Activated CD8-positive, alpha-beta memory T cell treated with anti-CD3 and anti-CD28 coated beads, Interleukin-2, amount 50 U/mL, for 1 hour (primary cell): ENCODE measurements around the gene GIT1.

Experiments
- DNase-seq: peaks from one replicate; pipeline ENCODE4 v3.0.0-alpha.2; 2020; ENCODE audit errors: extremely low read depth

The GIT1 gene, protein sequence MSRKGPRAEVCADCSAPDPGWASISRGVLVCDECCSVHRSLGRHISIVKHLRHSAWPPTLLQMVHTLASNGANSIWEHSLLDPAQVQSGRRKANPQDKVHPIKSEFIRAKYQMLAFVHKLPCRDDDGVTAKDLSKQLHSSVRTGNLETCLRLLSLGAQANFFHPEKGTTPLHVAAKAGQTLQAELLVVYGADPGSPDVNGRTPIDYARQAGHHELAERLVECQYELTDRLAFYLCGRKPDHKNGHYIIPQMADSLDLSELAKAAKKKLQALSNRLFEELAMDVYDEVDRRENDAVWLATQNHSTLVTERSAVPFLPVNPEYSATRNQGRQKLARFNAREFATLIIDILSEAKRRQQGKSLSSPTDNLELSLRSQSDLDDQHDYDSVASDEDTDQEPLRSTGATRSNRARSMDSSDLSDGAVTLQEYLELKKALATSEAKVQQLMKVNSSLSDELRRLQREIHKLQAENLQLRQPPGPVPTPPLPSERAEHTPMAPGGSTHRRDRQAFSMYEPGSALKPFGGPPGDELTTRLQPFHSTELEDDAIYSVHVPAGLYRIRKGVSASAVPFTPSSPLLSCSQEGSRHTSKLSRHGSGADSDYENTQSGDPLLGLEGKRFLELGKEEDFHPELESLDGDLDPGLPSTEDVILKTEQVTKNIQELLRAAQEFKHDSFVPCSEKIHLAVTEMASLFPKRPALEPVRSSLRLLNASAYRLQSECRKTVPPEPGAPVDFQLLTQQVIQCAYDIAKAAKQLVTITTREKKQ

DNA sequence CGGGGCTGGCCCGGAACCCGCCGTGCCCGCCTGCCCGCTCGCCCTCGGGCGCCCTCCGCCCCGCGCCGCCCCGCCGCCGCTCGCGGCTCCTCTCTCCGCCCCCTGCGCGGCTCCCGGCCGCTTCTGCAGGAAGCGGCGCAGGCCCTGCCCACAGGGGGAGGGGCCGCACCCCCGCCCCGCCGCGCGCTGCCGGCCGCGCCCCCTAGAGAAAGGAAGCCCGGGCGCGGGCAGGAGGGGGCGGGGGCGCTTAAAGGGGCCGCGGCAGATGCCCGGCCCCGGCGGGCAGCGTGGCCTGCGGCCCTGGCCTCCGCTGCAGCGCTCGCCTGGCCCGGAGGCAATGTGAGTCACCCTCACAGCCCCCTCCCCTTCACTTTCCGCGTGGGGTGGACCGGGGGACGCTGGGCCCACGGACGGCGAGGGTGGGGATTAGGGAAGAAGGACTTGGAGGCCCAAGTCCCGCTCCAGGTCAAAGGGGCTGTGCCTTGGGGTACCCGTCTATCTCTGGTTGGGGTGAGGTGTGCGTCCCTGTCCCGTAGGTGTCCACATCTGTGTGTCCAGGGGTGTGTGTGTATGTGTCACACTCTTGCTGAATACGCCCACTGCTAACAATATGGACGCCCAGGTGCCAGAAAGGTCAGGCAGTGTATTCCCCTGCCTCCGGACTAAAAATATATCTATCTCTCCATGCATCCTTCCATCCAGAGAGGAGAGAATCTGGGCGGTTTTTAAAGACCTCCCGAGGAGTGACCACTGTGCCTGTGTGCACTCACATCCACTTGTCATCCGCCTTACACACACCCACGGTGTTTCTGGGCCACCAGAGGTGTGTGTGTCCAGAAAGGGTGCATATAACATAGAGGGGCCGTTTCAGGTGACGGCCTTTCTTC, at the start of gene GIT1:
Gene GIT1, minus strand, starts transcription at position 125 of the 887 bp plus-strand sequence. CDS start 270 bp downstream, outside the sequence.
- DNase-seq, result no peak

- no peak for DNase-seq
Measured at GRCh38 chr17:29633886-29634285, 44.4 kb upstream of the GIT1 start.

DNA sequence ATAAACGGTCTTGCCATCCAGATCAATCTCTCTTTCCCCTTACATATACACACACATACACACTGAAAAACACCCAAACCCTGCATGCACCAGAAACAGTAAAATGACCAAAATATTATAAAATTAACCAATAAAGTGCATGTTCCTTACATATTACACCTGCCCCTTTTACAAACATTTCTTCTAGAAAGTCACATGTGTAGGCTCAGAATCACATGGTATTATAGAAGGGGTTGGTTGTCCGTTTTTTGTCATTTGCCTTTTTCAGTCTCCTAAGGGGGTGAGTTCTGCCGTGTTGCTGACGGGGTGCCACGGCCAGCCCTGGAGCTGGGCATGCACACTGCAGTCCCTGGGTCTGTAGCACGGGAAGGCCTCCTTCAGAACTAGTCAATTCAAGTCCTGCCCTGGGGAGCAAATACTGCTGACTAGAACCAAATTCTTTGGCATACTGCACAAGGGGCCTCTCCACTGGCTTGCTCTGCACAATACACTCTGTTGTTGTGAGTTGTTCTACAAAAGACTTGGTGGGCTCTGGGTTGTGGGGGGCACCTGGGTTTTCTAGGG, 41.3 kb upstream of the GIT1 start:
- DNase-seq, result no peak

DNA sequence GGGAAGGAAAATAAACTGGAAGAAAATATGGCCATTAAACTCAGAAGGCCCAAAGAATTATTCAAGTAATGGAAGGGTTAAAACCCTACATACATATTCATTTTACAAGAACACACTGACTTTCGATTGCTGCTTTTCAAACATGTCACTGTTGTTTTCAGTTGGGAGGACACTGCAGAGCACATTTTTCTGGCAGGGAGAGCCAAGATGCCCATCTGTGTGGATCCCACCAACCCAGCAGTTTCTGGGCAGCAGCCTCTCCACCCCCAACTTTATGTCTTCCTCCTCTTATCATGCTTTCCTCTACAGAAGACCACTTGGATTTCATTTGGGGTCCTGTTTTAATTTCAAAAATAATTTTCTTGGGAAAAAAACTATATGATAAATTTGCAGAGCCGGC, 40.4 kb upstream of the GIT1 start:
- no peak for DNase-seq

- no peak for DNase-seq
Measured at GRCh38 chr17:29628644-29629043, 39.2 kb upstream of the GIT1 start.

DNA sequence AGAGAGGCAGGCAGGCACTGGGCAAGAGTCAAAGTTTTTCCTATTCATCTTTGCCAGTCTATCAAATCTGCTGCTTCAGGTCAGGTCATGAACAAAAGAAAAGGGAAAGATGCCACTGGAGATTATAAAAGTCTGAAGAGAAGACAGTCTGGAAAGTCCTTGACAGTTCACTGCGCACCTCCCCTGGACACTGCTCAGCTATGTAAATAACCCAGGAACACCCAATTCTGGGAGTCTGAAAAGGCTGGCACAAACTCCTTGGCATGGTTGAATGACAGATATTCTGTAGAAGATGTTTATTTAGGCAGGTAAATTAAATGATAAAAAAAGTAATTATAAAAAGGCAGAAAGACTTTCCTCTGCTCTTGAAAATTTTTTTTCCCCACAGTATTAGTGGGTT, 38.5 kb upstream of the GIT1 start:
- DNase-seq, result no peak

DNA sequence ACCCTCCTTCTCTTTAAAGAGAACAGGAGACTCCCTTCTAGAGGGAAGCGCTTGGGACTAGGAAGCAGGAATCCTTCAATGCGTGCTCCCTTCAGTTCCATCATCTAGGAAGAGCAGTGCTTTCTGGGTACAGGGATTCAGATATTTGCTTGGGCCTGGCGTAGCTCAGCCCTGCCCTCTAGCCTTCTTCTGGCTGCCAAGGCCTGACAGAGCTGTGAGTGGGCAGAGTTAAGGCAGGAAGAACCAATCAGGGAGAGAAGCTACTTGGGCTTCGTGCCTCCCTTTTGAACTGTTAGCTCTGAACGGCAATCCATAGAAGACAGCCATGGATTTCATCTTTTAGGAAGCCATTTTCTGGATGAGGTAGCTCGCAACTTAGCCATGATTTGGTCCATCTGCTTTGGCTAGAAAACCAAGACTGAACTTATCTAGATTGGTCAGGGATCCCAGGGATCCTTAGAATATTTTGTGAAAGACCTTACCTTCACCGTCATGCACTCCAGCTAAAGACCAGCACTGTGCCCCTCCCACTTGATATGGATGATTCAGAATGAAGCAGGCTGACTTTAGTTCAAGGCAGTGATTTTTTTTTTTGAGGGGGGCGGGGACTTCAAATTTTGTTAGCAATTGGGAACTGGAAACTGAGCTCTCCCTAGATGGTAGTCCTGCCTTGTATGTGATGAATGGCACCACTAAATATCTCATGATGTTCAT, 35.7 kb upstream of the GIT1 start:
- DNase-seq, result no peak

- DNase-seq, result no peak
Measured at GRCh38 chr17:29624586-29624985, 35.1 kb upstream of the GIT1 start.

DNA sequence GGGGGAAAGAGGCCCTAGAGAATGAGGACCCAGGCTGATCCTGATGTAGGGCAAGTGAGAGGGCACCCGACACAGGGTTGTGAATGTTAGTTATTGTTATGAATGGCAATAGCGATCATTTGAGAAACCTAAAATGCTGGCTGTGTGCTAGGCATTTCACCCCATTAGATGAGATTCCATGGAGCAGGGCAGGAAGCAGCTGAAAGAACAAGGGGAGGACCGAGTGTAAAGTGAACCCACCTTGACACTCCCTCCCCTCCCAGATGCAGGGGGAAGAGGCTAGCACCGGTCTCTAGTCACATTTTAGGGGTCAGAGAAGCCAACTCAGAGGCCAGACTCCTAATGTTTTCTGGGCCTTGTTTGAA, 33.8 kb upstream of the GIT1 start:
- no peak for DNase-seq

- DNase-seq, result no peak
Measured at GRCh38 chr17:29622337-29623282, 33.2 kb upstream of the GIT1 start, which contains the start of gene CORO6. Gene CORO6 (minus strand): TSS chr17:29622912. CDS start chr17:29621421, 1,491 bp downstream.

DNA sequence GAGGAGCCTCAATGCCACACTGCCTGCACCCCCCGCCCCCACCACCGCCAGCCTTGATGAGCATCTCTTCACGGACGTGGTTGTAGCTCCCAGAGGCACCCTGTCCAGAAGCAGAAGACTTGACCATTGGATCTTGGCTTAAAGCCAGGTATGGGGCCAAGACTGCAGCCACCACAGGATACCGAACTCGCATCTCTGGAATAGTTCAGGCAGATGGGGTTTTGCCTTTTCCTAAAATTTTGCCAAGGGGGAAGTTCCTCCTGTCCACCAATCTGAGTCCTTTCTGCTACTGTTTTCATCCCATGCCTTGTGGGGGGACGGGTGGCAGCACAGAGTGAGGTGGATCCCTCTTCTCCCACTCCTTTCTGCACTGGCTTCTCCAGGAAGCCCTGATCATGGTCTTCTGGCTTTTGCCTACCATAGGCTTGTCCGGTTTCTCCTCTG, 32.3 kb upstream of the GIT1 start:
- no peak for DNase-seq

DNA sequence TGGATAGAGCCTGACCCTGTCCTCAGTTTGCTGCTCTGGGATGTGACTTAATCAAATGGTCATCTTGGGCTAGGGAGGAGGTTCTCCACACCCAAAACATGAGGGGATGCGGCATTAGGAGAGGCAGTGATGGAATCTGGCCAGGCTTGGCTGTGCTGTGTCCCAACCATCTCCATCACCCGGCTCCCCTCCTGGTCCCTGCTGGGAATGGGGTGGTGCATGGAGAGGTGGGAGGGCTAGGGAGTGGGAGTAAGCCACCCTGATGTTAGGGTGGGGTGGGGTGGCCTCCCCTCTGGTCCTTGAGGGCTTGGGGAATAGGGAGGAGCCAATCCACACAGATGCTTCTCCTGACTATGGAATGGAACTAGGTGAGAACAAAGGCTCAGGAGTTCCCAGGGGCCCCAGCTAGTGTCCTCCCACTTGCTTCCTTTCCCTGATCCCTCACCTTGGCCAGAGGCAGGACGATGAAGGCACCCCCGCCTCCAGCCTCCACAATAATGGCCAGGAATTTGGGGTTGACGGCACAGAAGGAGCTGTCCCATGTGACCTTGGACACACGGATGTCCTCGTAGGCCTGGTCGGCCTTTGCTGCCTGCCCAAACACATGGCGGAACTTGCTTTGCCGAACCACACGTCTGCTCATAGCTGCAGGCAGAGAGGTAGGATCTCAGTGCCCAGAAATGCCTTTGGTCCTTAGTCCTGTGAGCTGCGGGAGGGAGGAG, 31.5 kb upstream of the GIT1 start:
- DNase-seq, result no peak

DNA sequence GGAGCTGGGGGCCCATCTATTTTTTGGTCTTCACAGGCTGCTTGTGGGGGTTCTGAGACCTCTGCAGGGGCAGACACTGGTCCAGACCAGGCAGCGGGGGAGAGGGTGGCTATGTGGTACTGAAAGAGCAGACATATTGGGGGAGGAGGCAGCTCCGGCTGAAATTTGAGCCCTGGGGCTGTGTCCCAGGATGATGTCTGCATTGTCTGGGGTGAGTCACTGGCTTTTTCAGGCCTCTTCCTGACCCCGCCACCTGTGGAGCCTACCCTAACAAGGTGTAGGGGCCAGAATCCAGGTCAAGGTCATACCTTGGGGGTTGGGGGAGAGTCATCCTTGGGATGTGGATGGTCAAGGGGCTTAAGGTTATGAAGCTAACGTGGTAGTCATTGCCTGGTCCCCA, 30.8 kb upstream of the GIT1 start:
- DNase-seq, result no peak

DNA sequence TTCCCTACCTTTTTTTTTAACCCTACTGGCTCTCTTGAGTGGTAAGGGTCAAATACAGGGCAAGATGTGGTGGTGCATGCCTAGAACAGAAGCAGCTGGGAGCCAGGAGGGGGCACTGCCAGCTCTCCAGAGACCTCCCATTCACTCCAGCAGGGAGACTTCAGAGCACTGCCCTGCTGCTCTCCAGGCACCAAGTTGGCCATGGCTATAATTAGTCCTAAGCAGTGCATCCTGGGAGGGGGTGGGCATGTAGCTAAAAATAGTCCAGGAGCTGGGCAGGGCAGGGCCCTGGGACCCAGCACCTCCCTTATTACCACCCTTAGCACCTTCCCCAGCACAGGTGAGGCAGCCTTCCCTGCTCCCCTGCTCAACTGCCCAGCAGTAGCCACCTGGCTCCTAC, 29.8 kb upstream of the GIT1 start:
- no peak for DNase-seq

DNA sequence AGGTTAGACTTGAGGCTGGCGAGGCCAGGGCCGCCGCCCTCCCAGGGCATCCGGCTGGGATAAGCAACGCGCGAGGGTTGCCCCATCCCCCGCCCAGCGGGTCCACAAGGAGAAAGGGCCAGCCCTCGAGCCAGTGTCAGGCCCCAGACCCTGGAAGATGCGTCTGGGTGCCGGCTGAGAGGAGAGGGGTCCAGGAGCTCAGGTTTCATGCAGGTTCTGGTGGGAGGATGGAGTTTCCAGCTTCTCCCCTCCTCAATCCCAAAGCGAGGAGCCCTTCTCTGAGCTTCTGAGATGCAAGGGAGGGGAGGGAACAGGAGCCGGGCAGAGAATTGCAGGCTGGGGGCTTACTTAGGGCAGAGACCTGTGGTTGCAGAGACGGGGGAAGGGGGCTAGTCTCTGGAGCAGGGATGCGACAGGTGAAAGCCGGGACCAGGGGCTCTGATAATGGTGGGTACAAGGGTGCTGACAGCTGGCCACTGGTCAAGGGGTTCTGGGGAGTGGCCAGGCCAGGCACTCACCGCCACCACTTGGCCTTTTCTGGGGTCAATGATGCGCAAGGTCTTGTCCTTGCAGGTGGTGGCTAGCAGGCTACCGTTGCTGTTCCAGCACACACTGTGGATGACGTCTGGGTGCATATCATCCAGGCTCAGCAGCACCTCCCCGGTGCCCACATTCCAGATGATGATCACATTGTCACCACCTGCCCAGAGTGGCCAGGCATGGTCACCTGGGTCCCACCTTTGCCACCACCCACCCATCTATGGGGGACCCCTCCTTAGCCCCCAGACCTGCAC, 29.0 kb upstream of the GIT1 start:
- no peak for DNase-seq

DNA sequence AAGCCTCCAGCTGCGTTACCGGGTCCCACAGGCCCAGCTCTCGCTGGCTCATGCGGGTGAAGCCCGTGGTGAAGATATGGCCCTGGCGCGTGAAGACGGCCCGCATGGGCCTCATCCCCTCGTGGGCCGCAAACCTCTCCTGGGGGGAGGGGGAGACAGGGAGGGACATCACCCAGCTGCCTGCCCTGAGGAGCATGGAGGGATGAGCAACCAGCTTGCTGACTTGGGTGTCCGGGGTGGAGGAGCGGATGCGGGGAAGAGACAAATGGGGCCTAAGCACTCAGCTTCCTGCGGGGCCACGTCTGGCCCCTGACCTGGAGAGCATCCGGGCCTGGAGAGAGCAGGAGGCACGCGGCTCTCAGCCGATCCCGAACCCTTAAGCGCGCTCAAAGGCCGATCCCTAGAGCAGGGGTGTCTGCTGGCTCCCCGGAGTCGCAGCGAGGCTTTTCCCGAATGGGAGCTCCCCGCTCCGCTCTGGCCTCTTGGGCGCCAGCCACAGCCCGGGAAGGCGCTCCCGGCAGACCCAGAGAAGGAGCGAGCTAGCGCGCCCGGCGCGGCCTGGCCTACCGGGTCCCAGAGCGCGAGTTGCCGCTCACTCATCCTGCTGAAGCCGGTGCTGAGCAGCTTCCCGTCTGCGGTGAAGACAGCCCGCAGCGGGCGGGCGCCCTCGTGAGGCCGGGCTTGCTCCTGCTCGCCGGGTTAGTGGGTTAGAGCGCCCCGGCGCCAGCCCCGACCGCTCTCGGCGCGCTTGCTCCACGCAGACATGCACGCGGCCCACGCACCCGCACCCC, 28.2 kb upstream of the GIT1 start:
- peak; percentile 45 for DNase-seq

- DNase-seq, result peak; percentile 65
Measured at GRCh38 chr17:29617125-29617480, 27.7 kb upstream of the GIT1 start.
